HG03442 (cell line): ENCODE measurements around the gene COA8.
A peak's percentile ranks its signal among the peaks of the same experiment; 100 is the strongest.

Experiments
- ATAC-seq: cut with Tn5 transposase; IDR thresholded peaks from one replicate; pipeline ENCODE4 v1.9.1; 2021; ENCODE audit warnings: mild to moderate bottlenecking, moderate library complexity; ENCODE audit not compliant: unreplicated experiment

Gene COA8

DNA sequence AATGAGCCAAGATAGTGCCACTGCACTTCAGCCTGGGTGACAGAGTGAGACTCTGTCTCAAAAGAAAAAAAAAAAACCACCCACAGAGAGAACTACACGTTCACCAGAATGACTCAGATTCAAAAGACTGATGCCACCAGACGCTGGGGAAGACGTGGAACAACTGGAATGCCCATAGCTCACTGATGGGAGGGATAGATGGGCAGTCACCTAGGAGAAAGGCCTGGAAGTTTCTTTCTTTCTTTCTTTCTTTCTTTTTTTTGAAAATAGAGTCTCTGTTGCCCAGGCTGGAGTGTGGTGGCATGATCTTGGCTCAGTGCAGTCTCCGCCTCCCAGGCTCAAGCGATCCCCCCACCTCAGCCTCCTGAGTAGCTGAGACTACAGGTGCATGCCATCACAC, 56.3 kb downstream of the COA8 start:
- no peak for ATAC-seq

DNA sequence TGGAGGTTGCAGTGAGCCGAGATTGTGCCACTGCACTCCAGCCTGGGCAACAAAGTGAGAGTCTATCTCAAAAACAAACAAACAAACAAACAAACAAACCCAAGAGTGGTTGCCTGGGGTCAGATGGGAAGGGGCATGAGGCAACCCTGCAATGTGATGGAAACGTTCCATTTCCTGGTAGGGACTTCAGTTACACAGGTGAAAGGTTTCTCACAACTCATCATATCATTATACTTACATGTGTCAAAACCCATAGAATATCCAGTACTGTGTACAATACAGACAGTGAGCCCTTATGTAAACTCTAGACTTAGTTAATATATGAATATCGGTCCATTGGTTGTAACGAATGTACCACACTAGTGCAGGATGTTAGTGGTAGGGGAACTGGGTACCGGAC, 59.1 kb downstream of the COA8 start:
- ATAC-seq, result no peak

DNA sequence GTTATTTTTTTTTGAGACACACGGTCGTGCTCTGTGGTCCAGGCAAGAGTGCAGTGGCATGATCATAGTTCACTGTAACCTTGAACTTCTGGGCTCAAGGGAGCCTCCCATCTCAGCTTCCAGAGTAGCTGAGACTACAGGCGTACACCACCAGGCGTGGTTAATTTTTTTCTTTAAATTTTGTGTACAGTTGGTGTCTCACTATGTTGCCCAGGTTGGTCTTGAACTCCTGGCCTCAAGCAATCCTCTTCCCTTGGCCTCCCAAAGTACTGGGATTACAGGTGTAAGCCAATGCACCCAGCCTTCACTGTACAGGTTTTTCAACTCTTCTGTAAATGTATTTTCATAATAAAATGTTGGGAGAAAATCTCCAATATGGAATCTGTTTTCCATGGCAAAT, 60.5 kb downstream of the COA8 start:
- ATAC-seq, result no peak

- ATAC-seq, result no peak
Measured at GRCh38 chr14:103623883-103624482, 61.2 kb downstream of the COA8 start.

GRCh38 chr14:103624860-103625259, 62.1 kb downstream of the COA8 start:
- ATAC-seq, result no peak

GRCh38 chr14:103625356-103626095, 62.8 kb downstream of the COA8 start:
- ATAC-seq, result no peak

- ATAC-seq, result no peak
Measured at GRCh38 chr14:103626146-103626850, 63.5 kb downstream of the COA8 start.

- ATAC-seq, result no peak
Measured at GRCh38 chr14:103627073-103628025, 64.6 kb downstream of the COA8 start.

- ATAC-seq, result no peak
Measured at GRCh38 chr14:103628221-103628683, 65.5 kb downstream of the COA8 start.

- ATAC-seq, result peak; percentile 52
Measured at GRCh38 chr14:103628684-103629502, 66.1 kb downstream of the COA8 start, which contains the start of gene KLC1. Gene KLC1, plus strand, starts transcription at chr14:103629211. Its CDS starts 25,354 bp downstream, at chr14:103654565.

DNA sequence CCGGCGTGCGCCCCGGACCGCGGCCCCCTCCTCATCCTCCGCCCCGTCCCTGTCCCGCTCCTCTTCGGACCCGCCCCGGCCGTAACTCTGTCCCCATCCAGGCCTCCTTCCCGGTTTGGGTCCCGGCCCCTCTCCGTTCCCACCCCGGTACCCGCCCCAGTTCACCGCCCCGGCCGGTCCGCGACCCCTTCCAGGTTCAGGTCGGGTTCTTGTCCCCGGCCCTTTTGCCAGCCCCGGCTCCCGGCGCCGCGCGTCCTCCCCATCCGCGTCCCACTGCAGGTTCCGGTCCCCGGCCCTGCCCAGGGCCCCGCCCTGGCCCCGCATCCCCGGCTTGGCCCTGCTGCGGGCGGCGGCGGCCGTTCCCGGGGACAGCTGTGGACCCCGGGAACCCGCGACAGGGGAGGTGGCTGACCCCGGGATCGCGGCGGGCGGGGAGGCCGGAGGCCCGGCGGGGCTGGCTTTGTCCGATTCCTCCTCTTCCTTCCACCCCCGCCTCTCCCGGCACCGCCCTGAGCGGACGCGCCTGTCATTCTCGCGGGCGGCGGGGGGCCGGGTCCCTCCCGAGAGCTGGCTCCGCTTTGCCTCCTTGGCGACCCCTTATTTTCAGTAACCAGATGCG, 66.9 kb downstream of the COA8 start:
- peak; percentile 22 for ATAC-seq

DNA sequence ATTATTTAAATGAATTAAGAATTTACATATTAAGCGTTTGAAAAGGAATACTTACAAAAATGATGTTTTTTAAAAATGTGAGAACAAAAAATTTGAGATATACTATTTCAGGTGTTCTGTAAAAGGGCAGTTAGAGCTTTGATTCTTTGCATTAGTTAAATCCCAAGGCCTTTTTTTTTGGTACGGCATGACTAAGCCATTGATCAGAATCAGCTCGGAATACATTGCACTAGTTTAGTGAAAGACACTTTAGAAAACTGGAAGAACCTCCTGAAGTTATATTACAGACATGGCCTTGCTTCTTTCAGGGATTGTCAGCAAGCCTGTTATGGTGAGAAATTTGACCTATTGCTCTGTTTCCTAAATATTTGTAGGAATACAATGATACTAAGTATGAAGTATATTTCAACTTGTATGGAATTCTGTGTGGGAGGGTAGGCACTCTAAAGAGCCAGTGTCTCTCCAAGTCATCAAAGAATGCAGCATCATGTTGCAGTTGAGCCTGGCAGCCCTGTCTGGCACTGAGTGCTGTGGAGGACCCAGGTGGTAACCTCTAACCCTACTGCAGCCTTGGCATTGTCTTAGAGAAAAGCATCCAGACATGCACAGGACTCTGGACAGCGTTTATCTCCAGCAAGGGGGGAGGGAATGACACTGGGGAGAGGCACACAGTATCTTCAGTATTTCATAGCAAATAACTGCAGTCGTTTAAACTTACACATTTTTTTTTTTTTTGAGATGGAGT, 67.8 kb downstream of the COA8 start:
- no peak for ATAC-seq

- no peak for ATAC-seq
Measured at GRCh38 chr14:103633391-103633790, 70.6 kb downstream of the COA8 start.

- ATAC-seq, result no peak
Measured at GRCh38 chr14:103634156-103634555, 71.4 kb downstream of the COA8 start.

DNA sequence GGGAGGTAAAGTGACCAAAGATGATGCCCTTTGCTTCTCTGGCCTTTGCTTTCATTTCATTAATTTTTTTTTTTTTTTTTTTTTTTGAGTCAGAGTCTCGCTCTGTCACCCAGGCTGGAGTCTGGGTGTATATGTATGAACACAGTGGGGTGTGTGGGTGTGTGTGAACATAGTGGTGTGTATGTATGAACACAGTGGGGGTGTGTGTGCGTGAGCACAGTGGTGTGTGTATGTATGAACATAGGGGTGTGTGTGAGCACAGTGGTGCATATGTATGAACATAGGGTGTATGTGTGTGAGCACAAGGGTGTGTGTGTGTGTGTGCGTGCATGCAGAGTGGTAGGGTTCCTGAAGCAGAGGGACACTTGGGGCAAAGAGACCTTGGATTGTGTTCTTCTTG, 75.8 kb downstream of the COA8 start:
- ATAC-seq, result no peak
